ENCODE results near the gene FGD3. TPM values are rescaled to one million over a fixed set of nuclear protein-coding genes. Genes with fewer than 3 reads are reported as not detected.

The FGD3 gene
- total RNA-seq, 2 experiments from 2014 or later, result 91.0 to 95.7 TPM

DNA sequence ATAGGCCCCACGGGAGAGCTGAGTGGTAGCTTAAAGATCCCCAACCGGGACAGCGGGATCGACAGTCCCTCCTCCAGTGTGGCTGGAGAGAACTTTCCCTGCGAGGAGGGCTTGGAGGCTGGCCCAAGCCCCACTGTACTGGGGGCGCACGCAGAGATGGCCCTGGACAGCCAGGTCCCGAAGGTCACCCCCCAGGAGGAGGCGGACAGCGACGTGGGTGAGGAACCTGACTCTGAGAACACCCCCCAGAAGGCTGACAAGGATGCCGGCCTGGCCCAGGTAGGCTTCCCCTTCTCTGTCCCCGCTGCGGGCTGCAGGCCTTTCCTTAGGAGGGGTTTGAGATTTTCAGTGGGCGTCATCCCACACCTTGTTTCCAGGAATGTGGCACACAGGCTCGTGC is 29.1 kb downstream of the FGD3 start:
- H3K36me3 Mint-ChIP-seq (ENCODE audit: low read depth), result peaks cover 96% of the 10 kb centered on the region

DNA sequence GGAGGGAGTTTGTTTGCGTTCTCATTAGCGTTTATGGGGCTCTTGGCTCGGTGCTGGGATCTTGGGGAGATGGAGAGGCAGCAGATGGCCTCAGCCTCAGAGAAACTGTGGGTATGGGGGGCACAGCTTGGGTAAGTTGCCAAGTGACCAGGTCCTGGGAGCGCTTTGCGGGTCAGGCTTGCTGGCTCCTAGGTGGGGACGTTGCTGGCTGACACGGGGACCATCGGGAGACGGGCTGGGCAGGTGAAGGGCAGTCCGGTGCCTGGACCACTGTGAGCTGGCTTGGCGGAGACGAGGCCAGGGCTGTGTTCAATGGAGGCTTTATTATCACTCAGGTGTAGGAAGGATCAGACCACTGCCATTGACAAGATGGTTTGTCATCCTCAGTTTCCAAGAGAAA is 30.0 kb downstream of the FGD3 start:
- Mint-ChIP-seq H3K4me1 (ENCODE audit: low read depth) (peaks cover 88% of the 10 kb centered on the region), H3K4me3 (peak overlapping the region; percentile 59), H3K9me3 (no peaks in the 10 kb centered on the region), H3K36me3 (ENCODE audit: low read depth) (peaks cover 96% of the 10 kb centered on the region), H3K27ac (peak overlapping the region; percentile 85), H3K27me3 (no peaks in the 10 kb centered on the region)
- ATAC-seq (ENCODE audit: poor library complexity) (no peak), DNase-seq (peak in 1 of 14 experiments; percentile 12)
- intact Hi-C loops (cut with DNase I, micrococcal nuclease), result no loop called here
- POLR2A ChIA-PET, result interaction anchor here (0.8 to 1.5 kb wide), 2 partner anchors 26 to 51 kb away, joined by 3 to 5 read pairs; no protein-coding TSS in a partner anchor
- peaks cover 55% of the 10 kb centered on the region for H3K36me3 ChIP-seq (ENCODE audit: insufficient read depth, low read length)
- peaks cover 73% of the 10 kb centered on the region for H3K4me1 ChIP-seq (ENCODE audit: insufficient read depth, low read length)
- no peaks in the 10 kb centered on the region for H3K27me3 ChIP-seq (ENCODE audit: control insufficient read depth in 1 of 2, insufficient read depth in 2 of 2, low read length in 2 of 2)
- TF ChIP-seq, protein P1, sequence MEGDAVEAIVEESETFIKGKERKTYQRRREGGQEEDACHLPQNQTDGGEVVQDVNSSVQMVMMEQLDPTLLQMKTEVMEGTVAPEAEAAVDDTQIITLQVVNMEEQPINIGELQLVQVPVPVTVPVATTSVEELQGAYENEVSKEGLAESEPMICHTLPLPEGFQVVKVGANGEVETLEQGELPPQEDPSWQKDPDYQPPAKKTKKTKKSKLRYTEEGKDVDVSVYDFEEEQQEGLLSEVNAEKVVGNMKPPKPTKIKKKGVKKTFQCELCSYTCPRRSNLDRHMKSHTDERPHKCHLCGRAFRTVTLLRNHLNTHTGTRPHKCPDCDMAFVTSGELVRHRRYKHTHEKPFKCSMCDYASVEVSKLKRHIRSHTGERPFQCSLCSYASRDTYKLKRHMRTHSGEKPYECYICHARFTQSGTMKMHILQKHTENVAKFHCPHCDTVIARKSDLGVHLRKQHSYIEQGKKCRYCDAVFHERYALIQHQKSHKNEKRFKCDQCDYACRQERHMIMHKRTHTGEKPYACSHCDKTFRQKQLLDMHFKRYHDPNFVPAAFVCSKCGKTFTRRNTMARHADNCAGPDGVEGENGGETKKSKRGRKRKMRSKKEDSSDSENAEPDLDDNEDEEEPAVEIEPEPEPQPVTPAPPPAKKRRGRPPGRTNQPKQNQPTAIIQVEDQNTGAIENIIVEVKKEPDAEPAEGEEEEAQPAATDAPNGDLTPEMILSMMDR (IDR thresholded peaks at IDR 0.05), result no peak
- H3K4me3 ChIP-seq (ENCODE audit: low read length), result no peak overlapping the region
- no peaks in the 10 kb centered on the region for H3K9me3 ChIP-seq (ENCODE audit: control insufficient read depth in 1 of 2, insufficient read depth in 1 of 2, low read length in 2 of 2)
- CTCF ChIA-PET, result no interaction called here
- H3K27ac ChIP-seq (ENCODE audit: low read depth in 1 of 2, low read length in 2 of 2), result peak overlapping the region; percentile 27 to 52

More for the DNA sequence above, 29.1 kb downstream of the FGD3 start:
- no peak overlapping the region for H3K4me3 Mint-ChIP-seq
- DNase-seq (peak in 2 of 14 experiments; percentile 11 to 27), ATAC-seq (ENCODE audit: poor library complexity) (no peak)
- intact Hi-C loops (cut with DNase I, micrococcal nuclease), result no loop called here
- peaks cover 88% of the 10 kb centered on the region for H3K4me1 Mint-ChIP-seq (ENCODE audit: low read depth)
- Histone ChIP-seq H3K36me3 (ENCODE audit: insufficient read depth, low read length) (peaks cover 51% of the 10 kb centered on the region), H3K9me3 (ENCODE audit: control insufficient read depth in 1 of 2, insufficient read depth in 1 of 2, low read length in 2 of 2) (no peaks in the 10 kb centered on the region), H3K4me1 (ENCODE audit: insufficient read depth, low read length) (peaks cover 81% of the 10 kb centered on the region), H3K27ac (ENCODE audit: low read depth in 1 of 2, low read length in 2 of 2) (peak overlapping the region; percentile 29 to 52), H3K27me3 (ENCODE audit: control insufficient read depth in 1 of 2, insufficient read depth in 2 of 2, low read length in 2 of 2) (no peaks in the 10 kb centered on the region), H3K4me3 (ENCODE audit: low read length) (no peak overlapping the region)
- no peaks in the 10 kb centered on the region for H3K27me3 Mint-ChIP-seq
- peak overlapping the region; percentile 85 for H3K27ac Mint-ChIP-seq
- H3K9me3 Mint-ChIP-seq, result no peaks in the 10 kb centered on the region
- ChIA-PET POLR2A (interaction anchor here (0.5 to 1.4 kb wide), 3 partner anchors 12 to 130 kb away, joined by 3 to 8 read pairs (median 3); no protein-coding TSS in a partner anchor), CTCF (interaction anchor here (1.3 kb wide), 1 partner anchor 27 kb away, joined by 3 read pairs; no protein-coding TSS in a partner anchor)
- TF ChIP-seq, protein P1 (IDR thresholded peaks at IDR 0.05), result no peak

DNA sequence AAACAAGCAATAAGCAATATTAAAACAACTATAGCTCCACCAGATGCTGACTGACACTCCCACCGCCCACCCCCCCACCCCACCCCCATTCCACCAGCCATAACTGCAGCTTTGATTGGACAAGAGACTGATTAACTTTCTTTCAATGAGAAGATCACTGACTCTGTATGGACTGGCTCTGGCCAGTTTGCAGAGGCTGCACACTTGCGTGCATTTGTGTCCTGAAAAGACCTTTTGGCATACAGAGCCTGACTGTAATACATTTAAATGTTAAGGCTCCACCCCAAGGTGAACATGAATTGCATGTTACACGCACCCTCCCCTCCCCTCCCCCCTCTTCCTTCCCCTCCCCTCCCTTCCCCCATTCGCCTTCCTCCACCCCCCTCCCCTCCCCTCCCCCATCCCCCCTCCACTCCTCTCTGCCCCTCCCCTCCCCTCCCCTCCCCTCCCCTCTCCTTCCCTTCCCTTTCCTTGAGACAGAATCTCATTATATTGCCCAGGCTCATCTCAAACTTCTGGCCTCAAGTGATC is 31.1 kb downstream of the FGD3 start:
- peaks cover 67% of the 10 kb centered on the region for H3K4me1 ChIP-seq (ENCODE audit: insufficient read depth, low read length)
- no peak overlapping the region for H3K27ac ChIP-seq (ENCODE audit: low read depth in 1 of 2, low read length in 2 of 2)
- POLR2A ChIA-PET, result interaction anchor here (0.8 to 3.2 kb wide), 8 partner anchors 11 to 90 kb away, joined by 3 to 41 read pairs (median 6); no protein-coding TSS in a partner anchor
- CTCF ChIA-PET, result interaction anchor here (1.9 kb wide), 1 partner anchor 25 kb away, joined by 8 read pairs; no protein-coding TSS in a partner anchor
- no peak overlapping the region for H3K4me3 ChIP-seq (ENCODE audit: low read length)
- TF ChIP-seq, protein P1 (IDR thresholded peaks at IDR 0.05), result no peak
- peaks cover 96% of the 10 kb centered on the region for H3K36me3 Mint-ChIP-seq (ENCODE audit: low read depth)
- H3K4me1 Mint-ChIP-seq (ENCODE audit: low read depth), result peaks cover 80% of the 10 kb centered on the region
- peak overlapping the region; percentile 81 for H3K27ac Mint-ChIP-seq
- H3K4me3 Mint-ChIP-seq, result peak overlapping the region; percentile 70
- no peaks in the 10 kb centered on the region for H3K27me3 ChIP-seq (ENCODE audit: control insufficient read depth in 1 of 2, insufficient read depth in 2 of 2, low read length in 2 of 2)
- DNase-seq (peak in 3 of 14 experiments; percentile 37 to 68 (median 49)), ATAC-seq (ENCODE audit: poor library complexity) (peak; percentile 61)
- peaks cover 0 to 4% of the 10 kb centered on the region in 2 experiments for H3K9me3 ChIP-seq (ENCODE audit: control insufficient read depth in 1 of 2, insufficient read depth in 1 of 2, low read length in 2 of 2)
- intact Hi-C loops (cut with DNase I, micrococcal nuclease), result no loop called here
- peaks cover 60% of the 10 kb centered on the region for H3K36me3 ChIP-seq (ENCODE audit: insufficient read depth, low read length)
- no peaks in the 10 kb centered on the region for H3K27me3 Mint-ChIP-seq
- H3K9me3 Mint-ChIP-seq, result no peaks in the 10 kb centered on the region
